MCF 10A (cell line): Measurements from ENCODE around the gene OSBPL2. TPM values are rescaled to one million over a fixed set of nuclear protein-coding genes. Genes with fewer than 3 reads are reported as not detected.

Experiments
- BruUV-seq: library from RNA; stranded (reverse); fragments of 400-500 nt; replicated peaks from 2 replicates; lab custom pipeline; 2021; lab: Mats Ljungman, UMichigan
- CTCF ChIA-PET: fragments of 300-600 bp; sonication (Branson Sonifier 250); formaldehyde crosslinking; extraction: SDS; loops from one replicate; lab custom pipeline; 2021; ENCODE audit warnings: antibody characterized with exemption, inconsistent platforms; lab: Yijun Ruan, JAX
- POLR2A ChIA-PET: fragments of 300-600, 350-650 bp; sonication (Branson Sonifier 250); formaldehyde crosslinking; extraction: SDS; loops from one replicate; lab custom pipeline; 2020; ENCODE audit warnings: antibody characterized with exemption, inconsistent platforms; lab: Yijun Ruan, JAX
- DNase-seq: peaks from one replicate; pipeline ENCODE4 v3.0.0-alpha.2; 2018; ENCODE audit not compliant: unreplicated experiment
- H3K27ac Mint-ChIP-seq: one replicate; pipeline ENCODE4 v1.8.0; 2022; ENCODE audit warnings: mild to moderate bottlenecking, low read depth, mixed read lengths; ENCODE audit not compliant: unreplicated experiment
- H3K27me3 Mint-ChIP-seq: one replicate; pipeline ENCODE4 v1.8.0; 2022; ENCODE audit warnings: mixed read lengths; ENCODE audit not compliant: insufficient read depth, unreplicated experiment
- H3K36me3 Mint-ChIP-seq: one replicate; pipeline ENCODE4 v1.8.0; 2022; ENCODE audit warnings: mild to moderate bottlenecking, moderate library complexity, mixed read lengths; ENCODE audit not compliant: insufficient read depth, unreplicated experiment
- H3K4me1 Mint-ChIP-seq: one replicate; pipeline ENCODE4 v1.8.0; 2022; ENCODE audit warnings: mixed read lengths; ENCODE audit not compliant: insufficient read depth, unreplicated experiment
- H3K4me3 Mint-ChIP-seq: one replicate; pipeline ENCODE4 v1.8.0; 2022; ENCODE audit warnings: mild to moderate bottlenecking, moderate library complexity, mixed read lengths; ENCODE audit not compliant: unreplicated experiment
- H3K9me3 Mint-ChIP-seq: one replicate; pipeline ENCODE4 v1.8.0; 2022; ENCODE audit warnings: mixed read lengths; ENCODE audit not compliant: unreplicated experiment
- CTCF ChIP-seq: fragments of 200-600 bp; IDR thresholded peaks from one replicate; pipeline ENCODE4 v1.8.0; 2022; ENCODE audit warnings: antibody characterized with exemption, mild to moderate bottlenecking; ENCODE audit not compliant: unreplicated experiment
- intact Hi-C: fragments of 100-400 bp; cut with micrococcal nuclease; formaldehyde crosslinking; loops from 2 replicates; pipeline ENCODE4 v1.14.1; 2022
- total RNA-seq: library from RNA; stranded (reverse); gene quantifications from 2 replicates; pipeline ENCODE4 v1.2.3, GENCODE V29; 2022

Gene OSBPL2
- total RNA-seq, 1 experiment from 2014 or later: 38.8 TPM

GRCh38 chr20:62259294-62259565, 20.9 kb downstream of the OSBPL2 start:
- no peak for TF ChIP-seq CTCF
- no TSS peak for BruUV-seq
- Mint-ChIP-seq H3K36me3 (peaks cover 67% of the 10 kb centered on the region), H3K4me1 (peaks cover 9% of the 10 kb centered on the region), H3K4me3 (no peak overlapping the region), H3K9me3 (no peaks in the 10 kb centered on the region), H3K27ac (no peak overlapping the region), H3K27me3 (no peaks in the 10 kb centered on the region)
- intact Hi-C loops: no loop called here
- no peak for DNase-seq
- ChIA-PET POLR2A (interaction anchor here (0.6 kb wide), 1 partner anchor 72 kb away, joined by 3 read pairs; no protein-coding TSS in a partner anchor), CTCF (interaction anchor here (0.9 kb wide), 1 partner anchor 17 kb away, joined by 3 read pairs; no protein-coding TSS in a partner anchor)

GRCh38 chr20:62262064-62262463, 23.7 kb downstream of the OSBPL2 start:
- H3K27me3 Mint-ChIP-seq: no peaks in the 10 kb centered on the region
- no peak overlapping the region for H3K27ac Mint-ChIP-seq
- no peaks in the 10 kb centered on the region for H3K9me3 Mint-ChIP-seq
- no peak for DNase-seq
- no peak overlapping the region for H3K4me3 Mint-ChIP-seq
- peaks cover 9% of the 10 kb centered on the region for H3K4me1 Mint-ChIP-seq
- no peak for TF ChIP-seq CTCF
- POLR2A ChIA-PET: no interaction called here
- intact Hi-C loops: no loop called here
- no TSS peak for BruUV-seq
- H3K36me3 Mint-ChIP-seq: peaks cover 74% of the 10 kb centered on the region
- CTCF ChIA-PET: interaction anchor here (1.1 to 1.3 kb wide), 2 partner anchors 74 to 546 kb away, joined by 3 to 4 read pairs; no protein-coding TSS in a partner anchor

GRCh38 chr20:62263396-62263795, 25.1 kb downstream of the OSBPL2 start:
- BruUV-seq: no TSS peak
- Mint-ChIP-seq H3K27ac (no peak overlapping the region), H3K36me3 (peaks cover 73% of the 10 kb centered on the region), H3K9me3 (no peaks in the 10 kb centered on the region), H3K4me3 (no peak overlapping the region), H3K27me3 (no peaks in the 10 kb centered on the region), H3K4me1 (peaks cover 4% of the 10 kb centered on the region)
- no peak for TF ChIP-seq CTCF
- no peak for DNase-seq
- ChIA-PET POLR2A (no interaction called here), CTCF (interaction anchor here (1.1 to 1.3 kb wide), 2 partner anchors 75 to 545 kb away, joined by 3 to 4 read pairs; no protein-coding TSS in a partner anchor)
- intact Hi-C loops: no loop called here

- no peak for DNase-seq
- Mint-ChIP-seq H3K9me3 (no peaks in the 10 kb centered on the region), H3K36me3 (peaks cover 64% of the 10 kb centered on the region), H3K4me1 (no peaks in the 10 kb centered on the region), H3K27ac (no peak overlapping the region), H3K27me3 (no peaks in the 10 kb centered on the region), H3K4me3 (no peak overlapping the region)
- ChIA-PET CTCF (interaction anchor here (0.6 to 2.0 kb wide), 3 partner anchors 9 to 30 kb away, joined by 3 to 6 read pairs (median 4); no protein-coding TSS in a partner anchor), POLR2A (interaction anchor here (0.6 to 1.2 kb wide), 2 partner anchors 36 to 330 kb away, joined by 4 read pairs; no protein-coding TSS in a partner anchor)
- intact Hi-C loops: no loop called here
- BruUV-seq: no TSS peak
- no peak for TF ChIP-seq CTCF
These were observed 27.0 kb downstream of the OSBPL2 start for GRCh38 chr20:62265365-62265764.
